Activated T-cell treated with anti-CD3 and anti-CD28 coated beads, Interleukin-2, amount 50 U/mL, for 48 hours (primary cell): ENCODE data around the gene CLN5.
"Not testable (repeated sequence)": the region's sequence is repeated elsewhere in the genome, so short reads cannot be mapped to it uniquely, and the experiment has no call there.

Experiments
- DNase-seq, 2 experiments: peaks; one replicate each; pipeline ENCODE4 v3.0.0-alpha.2; 2020

Gene CLN5

GRCh38 chr13:76976490-76976889 lies 15.4 kb upstream of the CLN5 start:
- no peak for DNase-seq

GRCh38 chr13:76976929-76977328 lies 15.0 kb upstream of the CLN5 start:
- DNase-seq, result no peak

- peak; percentile 94 for DNase-seq
These were observed 11.7 kb upstream of the CLN5 start for GRCh38 chr13:76980075-76980718.

- no peak for DNase-seq
These were observed 9.8 kb upstream of the CLN5 start for GRCh38 chr13:76982061-76982460.

- DNase-seq, result no peak
These were observed 8.2 kb upstream of the CLN5 start for GRCh38 chr13:76983676-76984075.

- DNase-seq, result peak; percentile 80 to 82
These were observed 467 bp upstream of the CLN5 start for GRCh38 chr13:76991432-76991795.

GRCh38 chr13:76992548-76993001 lies 694 bp downstream of the CLN5 start:
- peak; percentile 29 to 40 for DNase-seq

- no peak for DNase-seq
These were observed 1.1 kb downstream of the CLN5 start for GRCh38 chr13:76993021-76993420.

- no peak for DNase-seq
These were observed 1.6 kb downstream of the CLN5 start for GRCh38 chr13:76993473-76993872.

GRCh38 chr13:76994281-76994680 lies 2.4 kb downstream of the CLN5 start:
- no peak for DNase-seq

- DNase-seq, result no peak
These were observed 8.6 kb downstream of the CLN5 start for GRCh38 chr13:77000475-77000874.

- no peak for DNase-seq
These were observed 9.7 kb downstream of the CLN5 start for GRCh38 chr13:77001540-77001939.

- no peak for DNase-seq
These were observed 10.2 kb downstream of the CLN5 start for GRCh38 chr13:77001963-77002587.

GRCh38 chr13:77002590-77003190 lies 10.8 kb downstream of the CLN5 start:
- DNase-seq, result no peak

GRCh38 chr13:77008337-77008736 lies 16.5 kb downstream of the CLN5 start:
- DNase-seq, result not testable (repeated sequence)

- DNase-seq, result no peak
These were observed 17.1 kb downstream of the CLN5 start for GRCh38 chr13:77009011-77009410.

GRCh38 chr13:77009719-77010118 lies 17.8 kb downstream of the CLN5 start:
- DNase-seq, result not testable (repeated sequence)

GRCh38 chr13:77013853-77014542 lies 22.1 kb downstream of the CLN5 start:
- DNase-seq, result no peak

GRCh38 chr13:77014906-77015685 lies 23.2 kb downstream of the CLN5 start:
- no peak for DNase-seq

- no peak for DNase-seq
These were observed 24.5 kb downstream of the CLN5 start for GRCh38 chr13:77016251-77016812.

- DNase-seq, result no peak
These were observed 25.2 kb downstream of the CLN5 start for GRCh38 chr13:77016888-77017623.

- no peak for DNase-seq
These were observed 27.9 kb downstream of the CLN5 start for GRCh38 chr13:77019756-77020155.
